OCI-LY7 (cell line): ENCODE data around the gene JAG2.

ENCODE experiments used
- EZH2phosphoT487 ChIP-seq: fragments of 200-600 bp; sonication (generic); IDR thresholded peaks from 2 replicates; pipeline ENCODE4 v1.6.1; 2018; ENCODE audit warnings: low read depth, borderline replicate concordance, mild to moderate bottlenecking, mixed run types, antibody characterized with exemption, low read length, moderate library complexity, mixed read lengths
- TF ChIP-seq, protein P1 (sequence below): fragments of 200-600 bp; sonication (generic); conservative IDR thresholded peaks from 2 replicates; pipeline ENCODE4 v1.5.1; 2014; ENCODE audit warnings: mild to moderate bottlenecking, antibody characterized with exemption, low read length, moderate library complexity, mixed read lengths

DNA sequence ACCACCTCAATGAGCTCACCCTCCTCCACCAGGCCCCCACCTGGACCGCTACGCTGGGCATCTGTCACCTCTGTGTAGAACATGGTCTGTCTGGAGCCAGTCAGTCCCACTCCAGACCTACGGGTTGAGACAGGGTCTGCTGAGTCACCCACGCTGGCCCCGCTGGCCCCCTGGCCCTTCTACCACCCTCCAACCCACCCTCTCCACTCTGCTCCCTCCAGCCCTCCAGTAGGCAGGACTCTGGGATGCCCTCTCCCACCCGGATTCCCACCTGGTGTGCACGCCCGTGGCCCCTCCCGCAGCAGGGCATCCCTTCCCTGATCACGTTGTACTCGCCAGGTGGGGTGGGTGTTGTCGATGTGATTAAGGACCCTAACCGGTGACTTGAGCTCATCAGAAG, 4.6 kb upstream of the JAG2 start:
- TF ChIP-seq, protein P1, sequence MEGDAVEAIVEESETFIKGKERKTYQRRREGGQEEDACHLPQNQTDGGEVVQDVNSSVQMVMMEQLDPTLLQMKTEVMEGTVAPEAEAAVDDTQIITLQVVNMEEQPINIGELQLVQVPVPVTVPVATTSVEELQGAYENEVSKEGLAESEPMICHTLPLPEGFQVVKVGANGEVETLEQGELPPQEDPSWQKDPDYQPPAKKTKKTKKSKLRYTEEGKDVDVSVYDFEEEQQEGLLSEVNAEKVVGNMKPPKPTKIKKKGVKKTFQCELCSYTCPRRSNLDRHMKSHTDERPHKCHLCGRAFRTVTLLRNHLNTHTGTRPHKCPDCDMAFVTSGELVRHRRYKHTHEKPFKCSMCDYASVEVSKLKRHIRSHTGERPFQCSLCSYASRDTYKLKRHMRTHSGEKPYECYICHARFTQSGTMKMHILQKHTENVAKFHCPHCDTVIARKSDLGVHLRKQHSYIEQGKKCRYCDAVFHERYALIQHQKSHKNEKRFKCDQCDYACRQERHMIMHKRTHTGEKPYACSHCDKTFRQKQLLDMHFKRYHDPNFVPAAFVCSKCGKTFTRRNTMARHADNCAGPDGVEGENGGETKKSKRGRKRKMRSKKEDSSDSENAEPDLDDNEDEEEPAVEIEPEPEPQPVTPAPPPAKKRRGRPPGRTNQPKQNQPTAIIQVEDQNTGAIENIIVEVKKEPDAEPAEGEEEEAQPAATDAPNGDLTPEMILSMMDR: no peak
- TF ChIP-seq EZH2phosphoT487: no peak
